ENCODE results near the gene AP1S3.
"Not testable (repeated sequence)": the region's sequence is repeated elsewhere in the genome, so short reads cannot be mapped to it uniquely, and the experiment has no call there.

GRCh38 chr2:223871661-223872060 lies 34.3 kb upstream of the AP1S3 start:
- TF ChIP-seq CTCF (conservative IDR thresholded peaks at IDR 0.05; ENCODE audit: low read depth, low read length); EZH2 (IDR thresholded peaks at IDR 0.05; ENCODE audit: low read length, unreplicated experiment); EZH2phosphoT487 (IDR thresholded peaks at IDR 0.05; ENCODE audit: borderline replicate concordance, low read length): not testable (repeated sequence)

Data from PC-3 (cell line).